Gastroesophageal sphincter (tissue), 4 donors: ENCODE data around the gene EXD3. TPM values are rescaled to one million over a fixed set of nuclear protein-coding genes. Genes with fewer than 3 reads are reported as not detected.
"Not testable (repeated sequence)": the region's sequence is repeated elsewhere in the genome, so short reads cannot be mapped to it uniquely, and the experiment has no call there.

Experiments used
- ATAC-seq: fragments of 150-250 bp; one replicate; pipeline ENCODE4 v1.9.1; 2016; ENCODE audit warnings: mild to moderate bottlenecking, moderate library complexity
- H3K27ac ChIP-seq, 4 donors: fragments of 200-600 bp; sonication (generic) in 3 of 4; 1 replicate in 3 of 4; 2 replicates in 1 of 4; pipeline ENCODE4 v1.5.1; 2016 to 2019
- H3K27me3 ChIP-seq: fragments of 200-600 bp; sonication (generic); one replicate; pipeline ENCODE4 v1.5.1; 2019
- H3K36me3 ChIP-seq, 2 donors: fragments of 200-600 bp; sonication (generic); one replicate each; pipeline ENCODE4 v1.5.1; 2019; ENCODE audit warnings: control low read depth in 1 of 2
- H3K4me1 ChIP-seq, 3 donors: fragments of 200-600 bp; sonication (generic); 1 replicate in 2 of 3; 2 replicates in 1 of 3; pipeline ENCODE4 v1.5.1; 2016 to 2019; ENCODE audit warnings: control low read depth in 2 of 3
- H3K4me3 ChIP-seq, 2 donors: fragments of 200-600 bp; sonication (generic); one replicate each; pipeline ENCODE4 v1.5.1; 2019; ENCODE audit warnings: mild to moderate bottlenecking in 1 of 2, moderate library complexity in 1 of 2
- H3K9me3 ChIP-seq, 3 donors: fragments of 200-600 bp; sonication (generic); one replicate each; pipeline ENCODE4 v1.5.1; 2017 to 2019; ENCODE audit warnings: control low read depth in 2 of 3
- CTCF ChIP-seq, 4 experiments: fragments of 200-600 bp in 2 of 4; fragments of 450-650 bp in 2 of 4; sonication (generic) in 1 of 4; IDR thresholded peaks; one replicate each; pipeline ENCODE4 v1.5.1; 2017 to 2019; ENCODE audit warnings: antibody characterized with exemption in 4 of 4, mild to moderate bottlenecking in 2 of 4, moderate library complexity in 2 of 4
- EP300 ChIP-seq: sonication (generic); formaldehyde crosslinking; IDR thresholded peaks from one replicate; pipeline ENCODE4 v1.6.1; 2017; ENCODE audit warnings: antibody characterized with exemption, mild to moderate bottlenecking
- POLR2A ChIP-seq, 2 donors: fragments of 450-650 bp; IDR thresholded peaks; one replicate each; pipeline ENCODE4 v1.6.1; 2017; ENCODE audit warnings: antibody characterized with exemption in 2 of 2, mild to moderate bottlenecking in 2 of 2, moderate library complexity in 1 of 2
- POLR2AphosphoS5 ChIP-seq: sonication (generic); formaldehyde crosslinking; IDR thresholded peaks from one replicate; pipeline ENCODE4 v1.6.1; 2017; ENCODE audit warnings: antibody characterized with exemption
- WGBS, 2 donors: methylation state at CpG; one replicate each; pipeline ENCODE4 v1.1.5; 2018; ENCODE audit warnings: low coverage in 1 of 2; 5-methylcytosine and 5-hydroxymethylcytosine counted together
- total RNA-seq, 4 donors: library from RNA; depleted of rRNA; stranded (reverse); fragments of >200 nt; gene quantifications; one replicate each; pipeline ENCODE4 v1.1.0, GENCODE V29; 2016

EXD3 gene
- total RNA-seq, 4 donors from 2014 or later = 3.7 to 29.7 (median 10.9) TPM

GRCh38 chr9:137330689-137331088, 92.3 kb downstream of the EXD3 start:
- ATAC-seq = no peak
- WGBS, 2 donors = 74 to 87% methylated on average over 3 to 6 of the region's 6 CpGs
- peaks cover 0 to 11% of the 10 kb centered on the region in 2 donors for H3K36me3 ChIP-seq
- no peak overlapping the region for H3K27ac ChIP-seq
- H3K4me1 ChIP-seq = no peaks in the 10 kb centered on the region
- no peak for TF ChIP-seq POLR2AphosphoS5
- TF ChIP-seq EP300 = no peak
- no peak for TF ChIP-seq POLR2A (IDR thresholded peaks at IDR 0.05)
- no peak for TF ChIP-seq CTCF (IDR thresholded peaks at IDR 0.05)
- H3K27me3 ChIP-seq = no peaks in the 10 kb centered on the region
- H3K9me3 ChIP-seq = peaks cover 0 to 2% (median 0%) of the 10 kb centered on the region in 3 donors
- no peak overlapping the region for H3K4me3 ChIP-seq

- H3K4me1 ChIP-seq, H3K36me3 ChIP-seq, H3K27ac ChIP-seq, ATAC-seq, H3K4me3 ChIP-seq, H3K27me3 ChIP-seq, H3K9me3 ChIP-seq: not testable (repeated sequence)
- WGBS, 2 donors = 50% methylated on average over 2 of the region's 26 CpGs; no CpG with 5 or more reads in 1 of the 2 donors
These were observed 93.4 kb downstream of the EXD3 start for GRCh38 chr9:137329590-137329989.

- not testable (repeated sequence) for H3K27ac ChIP-seq, H3K36me3 ChIP-seq, H3K4me1 ChIP-seq, H3K4me3 ChIP-seq, H3K27me3 ChIP-seq, H3K9me3 ChIP-seq, ATAC-seq
- WGBS, 2 donors = 72 to 73% methylated on average over 8 of the region's 8 CpGs
These were observed 95.1 kb downstream of the EXD3 start for GRCh38 chr9:137327641-137328550.

- H3K4me1 ChIP-seq = no peaks in the 10 kb centered on the region
- ATAC-seq = no peak
- no peaks in the 10 kb centered on the region for H3K27me3 ChIP-seq
- 85 to 89% methylated on average over 11 to 19 of the region's 19 CpGs for WGBS, 2 donors
- H3K4me3 ChIP-seq = no peak overlapping the region
- H3K9me3 ChIP-seq = peaks cover 0 to 2% (median 0%) of the 10 kb centered on the region in 3 donors
- H3K36me3 ChIP-seq = no peaks in the 10 kb centered on the region
- TF ChIP-seq POLR2AphosphoS5 (no peak), EP300 (no peak), POLR2A (IDR thresholded peaks at IDR 0.05) (no peak), CTCF (IDR thresholded peaks at IDR 0.05) (no peak)
- H3K27ac ChIP-seq = no peak overlapping the region
These were observed 96.4 kb downstream of the EXD3 start for GRCh38 chr9:137326445-137327065.

- Histone ChIP-seq H3K27ac (no peak overlapping the region), H3K9me3 (peaks cover 0 to 2% (median 0%) of the 10 kb centered on the region in 3 donors), H3K27me3 (no peaks in the 10 kb centered on the region), H3K4me1 (peaks cover 0 to 5% (median 0%) of the 10 kb centered on the region in 3 donors), H3K4me3 (no peak overlapping the region), H3K36me3 (no peaks in the 10 kb centered on the region)
- no peak for ATAC-seq
- WGBS, 2 donors = 95 to 100% methylated on average over 7 to 9 of the region's 12 CpGs
- TF ChIP-seq POLR2AphosphoS5 (no peak), CTCF (IDR thresholded peaks at IDR 0.05) (no peak)
These were observed 97.2 kb downstream of the EXD3 start for GRCh38 chr9:137325799-137326198.

GRCh38 chr9:137325124-137325523, 97.8 kb downstream of the EXD3 start:
- Histone ChIP-seq H3K27ac (no peak overlapping the region), H3K27me3 (no peaks in the 10 kb centered on the region), H3K4me3 (no peak overlapping the region), H3K36me3 (no peaks in the 10 kb centered on the region), H3K9me3 (peaks cover 0 to 2% (median 0%) of the 10 kb centered on the region in 3 donors), H3K4me1 (peaks cover 0 to 11% (median 0%) of the 10 kb centered on the region in 3 donors)
- TF ChIP-seq POLR2A (IDR thresholded peaks at IDR 0.05) = no peak
- no peak for ATAC-seq
- 83 to 92% methylated on average over 1 to 10 of the region's 10 CpGs for WGBS, 2 donors
